HG03039 (cell line): Measurements from ENCODE around the gene RNF103.
A peak's percentile ranks its signal among the peaks of the same experiment; 100 is the strongest.

ENCODE experiments used
- ATAC-seq: cut with Tn5 transposase; IDR thresholded peaks from one replicate; pipeline ENCODE4 v1.9.1; 2021; ENCODE audit warnings: mild to moderate bottlenecking, moderate library complexity; ENCODE audit not compliant: unreplicated experiment

Gene RNF103

GRCh38 chr2:86577817-86578456, 45.7 kb downstream of the RNF103 start:
- ATAC-seq, result no peak

- no peak for ATAC-seq
Measured at GRCh38 chr2:86570059-86570458, 53.6 kb downstream of the RNF103 start.

- no peak for ATAC-seq
Measured at GRCh38 chr2:86566821-86567190, 56.9 kb downstream of the RNF103 start.

GRCh38 chr2:86566158-86566820, 57.4 kb downstream of the RNF103 start:
- no peak for ATAC-seq

- ATAC-seq, result peak; percentile 0
Measured at GRCh38 chr2:86563650-86564061, 60.0 kb downstream of the RNF103 start.

- ATAC-seq, result peak; percentile 81
Measured at GRCh38 chr2:86562922-86563649, 60.6 kb downstream of the RNF103 start, which contains the start of gene CHMP3. Gene CHMP3 (minus strand): TSS chr2:86563443. CDS start chr2:86563348, 95 bp downstream.

- ATAC-seq, result no peak
Measured at GRCh38 chr2:86562485-86562921, 61.2 kb downstream of the RNF103 start.

- ATAC-seq, result no peak
Measured at GRCh38 chr2:86557836-86558235, 65.8 kb downstream of the RNF103 start.

- no peak for ATAC-seq
Measured at GRCh38 chr2:86556508-86556907, 67.2 kb downstream of the RNF103 start.
